ENCODE data around the gene POLR3F.
"Not testable (repeated sequence)": the region's sequence is repeated elsewhere in the genome, so short reads cannot be mapped to it uniquely, and the experiment has no call there.

POLR3F gene, protein sequence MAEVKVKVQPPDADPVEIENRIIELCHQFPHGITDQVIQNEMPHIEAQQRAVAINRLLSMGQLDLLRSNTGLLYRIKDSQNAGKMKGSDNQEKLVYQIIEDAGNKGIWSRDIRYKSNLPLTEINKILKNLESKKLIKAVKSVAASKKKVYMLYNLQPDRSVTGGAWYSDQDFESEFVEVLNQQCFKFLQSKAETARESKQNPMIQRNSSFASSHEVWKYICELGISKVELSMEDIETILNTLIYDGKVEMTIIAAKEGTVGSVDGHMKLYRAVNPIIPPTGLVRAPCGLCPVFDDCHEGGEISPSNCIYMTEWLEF

DNA sequence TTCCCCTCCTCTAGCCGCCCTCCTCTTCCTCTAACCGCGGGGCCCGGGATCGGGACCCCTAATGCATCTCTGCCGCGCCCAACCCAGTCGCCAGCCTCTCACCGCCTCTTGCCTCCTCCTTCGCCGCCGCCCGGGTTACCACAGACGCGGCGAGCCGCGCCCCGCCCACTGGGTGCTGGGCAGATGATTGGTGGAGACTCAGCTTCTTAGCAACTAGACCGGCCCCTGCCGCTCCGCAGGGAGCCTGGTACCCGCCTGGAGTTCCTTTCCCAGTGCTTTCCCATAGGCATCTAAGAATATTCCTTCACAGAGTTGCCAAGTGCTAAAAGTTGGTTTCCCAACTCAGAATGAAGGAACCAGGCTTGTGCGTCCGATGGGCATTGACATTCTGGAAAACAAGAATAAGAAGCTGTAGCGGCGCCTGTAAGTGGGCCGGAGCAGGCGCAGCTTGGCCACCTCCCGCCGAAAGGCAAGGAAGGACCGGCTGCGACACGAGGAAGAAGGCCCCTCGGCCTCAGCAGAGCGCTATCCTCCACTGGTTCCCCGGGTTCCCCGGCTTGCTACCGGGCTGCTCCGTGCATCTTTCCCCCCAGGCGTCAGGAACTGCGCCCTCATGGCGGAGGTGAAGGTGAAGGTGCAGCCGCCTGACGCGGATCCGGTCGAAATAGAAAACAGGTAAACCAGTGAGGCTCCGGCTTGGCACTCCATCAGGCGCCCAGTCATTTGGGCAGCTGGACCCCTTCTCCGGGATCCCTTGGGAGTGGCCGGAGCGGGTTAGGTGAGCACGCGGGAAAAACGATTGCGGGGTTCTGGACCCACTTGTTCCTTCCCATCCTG lies at the start of gene POLR3F, which contains the start of gene DZANK1:
Gene POLR3F (plus strand): TSS at position 497 of the 837 bp plus-strand sequence. CDS start 117 bp downstream, at position 614.
Gene DZANK1 (minus strand): TSS at position 137 of the 837 bp plus-strand sequence. CDS start 1,672 bp downstream, outside the sequence.
- DNase-seq (ENCODE audit: low read depth): peak; percentile 76

DNA sequence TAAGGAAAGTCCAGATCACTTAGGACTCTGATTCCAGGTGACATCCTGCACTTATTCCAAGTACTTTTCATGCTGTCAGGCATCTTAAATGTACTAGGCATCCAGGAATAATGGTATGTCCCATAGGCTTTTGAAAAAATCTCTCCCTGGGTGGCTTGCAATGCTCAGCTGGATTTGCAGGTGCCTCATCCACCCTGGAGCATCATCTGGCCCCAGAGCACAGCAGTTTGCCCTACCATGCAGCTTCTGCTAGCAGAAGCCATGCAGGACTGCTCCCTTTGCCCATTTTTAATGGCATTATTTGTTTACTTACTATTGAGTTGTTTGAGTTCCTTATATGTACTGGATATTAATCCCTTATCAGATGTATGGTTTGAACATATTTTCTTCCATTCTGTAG lies 45.6 kb upstream of the POLR3F start:
- no peak for DNase-seq (ENCODE audit: low read depth)

DNA sequence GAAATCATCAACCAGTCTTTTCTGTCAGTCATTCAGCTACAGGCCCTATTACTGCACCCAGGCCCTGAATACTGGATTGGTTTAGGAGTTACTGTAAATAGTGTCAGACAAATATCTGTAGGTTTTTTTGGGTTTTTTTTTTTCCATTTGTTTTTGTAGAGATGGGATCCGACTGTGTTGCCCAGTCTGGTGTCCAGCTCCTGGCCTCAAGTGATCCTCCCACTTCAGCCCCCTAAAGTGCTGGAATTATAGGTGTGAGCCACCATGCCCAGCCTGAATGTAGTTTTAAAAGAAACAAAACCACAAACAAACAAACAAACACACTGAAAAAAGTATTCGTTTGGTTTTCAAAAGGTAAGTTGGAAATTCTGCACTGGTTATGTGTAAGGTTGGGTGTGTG lies 40.0 kb upstream of the POLR3F start:
- DNase-seq (ENCODE audit: low read depth): no peak

DNA sequence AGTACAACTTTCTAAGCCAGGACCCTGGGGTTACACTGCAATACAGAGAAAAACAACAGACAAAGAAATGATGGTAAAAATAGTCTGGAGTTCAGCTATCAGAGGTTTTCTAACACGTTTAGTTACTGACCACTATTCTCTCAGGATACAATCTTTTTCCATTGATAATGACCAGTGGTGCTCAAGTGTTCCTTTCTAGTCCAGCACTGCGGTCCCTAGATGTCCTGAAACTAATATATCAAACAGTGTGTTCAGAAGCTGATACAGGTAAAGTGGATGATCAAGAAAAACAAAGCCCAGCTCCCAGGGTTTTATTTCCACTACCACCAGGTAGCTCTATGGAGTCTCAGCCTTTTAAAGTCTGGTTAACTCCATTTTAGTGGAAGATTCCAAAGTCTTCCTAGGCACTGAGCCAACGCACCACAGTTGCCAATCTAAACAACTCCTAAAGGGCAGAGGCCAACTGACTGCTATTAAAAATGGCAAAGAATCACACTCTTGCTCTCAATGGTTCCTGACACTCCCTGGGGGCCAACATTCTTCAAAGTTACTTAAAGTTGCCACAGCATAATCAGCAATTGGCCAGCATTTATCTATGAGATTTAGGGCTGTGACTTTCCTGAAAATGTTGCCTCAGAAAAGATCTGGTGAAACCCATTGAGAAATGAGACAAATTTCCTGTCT lies 38.6 kb upstream of the POLR3F start:
- DNase-seq (ENCODE audit: low read depth): no peak

DNA sequence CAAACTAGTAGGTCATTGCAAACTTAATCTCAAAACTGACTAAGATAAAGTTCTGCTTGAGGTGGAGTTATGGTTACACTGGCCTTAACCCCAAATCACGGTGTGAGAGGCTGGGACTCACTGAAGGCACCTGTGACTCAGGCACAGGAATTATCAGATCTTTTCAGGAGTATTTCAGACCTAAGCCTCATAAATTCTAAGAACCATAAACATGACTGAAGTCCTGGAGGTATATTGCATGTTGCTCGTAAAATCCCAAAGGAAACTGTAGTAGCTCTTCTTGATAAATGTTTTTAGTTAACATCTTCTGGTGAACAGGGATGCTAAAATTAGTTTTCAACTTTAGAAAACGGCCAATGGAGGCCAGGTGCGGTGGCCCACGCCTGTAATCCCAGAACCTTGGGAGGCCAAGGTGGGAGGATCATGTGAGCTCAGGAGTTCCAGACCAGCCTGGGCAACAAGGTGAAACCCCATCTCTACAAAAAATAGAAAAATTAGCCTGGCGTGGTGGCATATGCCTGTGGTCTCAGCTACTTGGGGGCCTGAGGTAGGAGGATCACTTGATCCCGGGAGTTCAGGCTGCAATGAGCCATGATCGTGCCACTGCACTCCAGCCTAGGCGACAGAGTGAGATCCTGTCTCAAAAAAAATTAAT lies 36.9 kb upstream of the POLR3F start:
- DNase-seq (ENCODE audit: low read depth): no peak

DNA sequence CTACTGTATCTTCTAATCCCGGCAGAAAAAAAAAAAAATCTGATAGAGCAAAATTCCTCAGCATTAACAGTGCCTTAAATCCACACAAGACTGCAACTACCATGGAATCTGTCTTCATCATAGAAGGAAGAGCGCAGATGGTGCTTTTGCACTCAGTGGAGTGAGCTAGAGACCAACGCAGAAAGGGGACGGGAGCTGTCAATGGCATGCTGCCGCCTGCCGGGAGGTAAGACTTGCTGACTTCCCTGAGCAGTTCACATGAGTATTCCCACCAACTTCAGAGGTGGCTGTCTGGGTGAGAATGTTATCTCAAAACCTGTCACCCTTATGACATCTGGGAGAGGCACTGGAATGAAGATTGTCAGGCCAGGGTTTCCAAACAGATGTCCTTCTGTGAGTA lies 36.0 kb upstream of the POLR3F start:
- DNase-seq (ENCODE audit: low read depth): no peak

DNA sequence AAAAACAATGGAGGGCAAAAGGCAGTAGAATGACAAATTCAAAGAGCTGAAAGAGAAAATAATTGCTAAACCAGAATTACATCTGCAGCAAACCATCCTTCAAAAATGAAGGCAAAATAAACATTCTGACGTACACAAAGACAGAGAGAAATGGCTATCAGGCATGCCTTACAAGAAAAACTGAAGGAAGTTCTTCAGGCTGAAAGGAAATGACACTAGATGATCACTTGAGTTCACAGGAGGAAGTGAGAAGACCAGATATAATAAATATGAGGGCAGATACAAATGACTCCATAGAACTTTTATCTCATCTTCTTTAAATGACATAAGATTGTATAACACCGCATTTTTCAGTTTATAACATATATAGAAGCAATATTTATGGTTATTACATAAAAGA lies 30.3 kb upstream of the POLR3F start:
- DNase-seq (ENCODE audit: low read depth): no peak

DNA sequence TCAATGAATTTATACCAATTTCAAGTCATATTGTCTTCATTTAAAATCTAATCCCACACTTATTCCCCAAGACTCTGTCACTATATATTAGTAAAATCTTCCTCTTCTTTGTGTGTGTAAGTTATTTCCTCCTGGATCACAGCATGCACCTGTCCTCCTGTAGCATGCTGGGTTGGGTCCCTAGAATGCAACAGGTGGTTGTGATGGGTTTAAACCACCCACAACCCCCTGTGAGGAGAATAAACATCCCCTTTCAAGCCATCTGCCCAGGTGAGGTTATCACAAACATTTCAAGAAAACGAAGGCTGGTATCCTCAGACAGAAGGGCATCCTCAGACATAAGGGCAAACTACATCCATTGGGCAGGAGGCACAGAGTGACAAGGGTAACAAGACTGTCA lies 26.8 kb upstream of the POLR3F start:
- DNase-seq (ENCODE audit: low read depth): no peak

DNA sequence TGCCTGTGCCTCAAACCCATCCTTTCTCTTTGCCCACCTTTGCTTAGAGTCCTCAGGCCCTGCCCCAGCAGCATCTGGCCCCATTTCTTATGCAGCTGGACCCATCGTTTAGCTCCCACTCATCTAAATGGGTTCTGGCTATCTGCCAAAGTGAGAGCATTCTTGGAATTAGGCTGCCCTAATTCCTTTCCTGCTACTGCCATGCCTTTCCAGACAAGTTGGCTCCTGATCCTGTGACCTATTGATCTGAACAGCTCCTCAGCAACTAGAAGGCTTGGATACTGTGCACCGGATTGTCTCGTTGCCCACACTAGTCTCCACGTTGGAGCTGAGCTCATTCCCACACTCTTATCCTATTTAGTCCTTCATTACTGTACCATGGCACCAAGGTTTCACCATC lies 23.3 kb upstream of the POLR3F start:
- no peak for DNase-seq (ENCODE audit: low read depth)

DNA sequence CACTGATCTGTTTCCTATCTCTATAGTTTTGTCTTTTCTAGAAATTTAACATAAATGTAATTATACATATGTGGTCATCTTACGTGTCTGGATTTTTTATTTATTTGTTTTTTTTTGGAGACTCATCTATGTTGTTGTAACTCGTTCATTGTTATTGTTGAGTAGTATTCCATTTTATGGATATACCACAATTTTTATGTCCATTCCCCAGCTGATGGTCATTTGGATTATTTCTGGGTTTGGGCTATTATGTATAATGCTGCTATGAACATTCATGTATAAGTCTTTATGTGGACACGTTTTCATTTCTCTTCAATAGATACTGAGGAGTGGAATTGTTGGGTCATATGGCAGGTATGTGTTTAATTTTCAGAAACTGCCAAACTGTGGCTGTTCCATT lies 10.6 kb upstream of the POLR3F start:
- DNase-seq (ENCODE audit: low read depth): no peak

DNA sequence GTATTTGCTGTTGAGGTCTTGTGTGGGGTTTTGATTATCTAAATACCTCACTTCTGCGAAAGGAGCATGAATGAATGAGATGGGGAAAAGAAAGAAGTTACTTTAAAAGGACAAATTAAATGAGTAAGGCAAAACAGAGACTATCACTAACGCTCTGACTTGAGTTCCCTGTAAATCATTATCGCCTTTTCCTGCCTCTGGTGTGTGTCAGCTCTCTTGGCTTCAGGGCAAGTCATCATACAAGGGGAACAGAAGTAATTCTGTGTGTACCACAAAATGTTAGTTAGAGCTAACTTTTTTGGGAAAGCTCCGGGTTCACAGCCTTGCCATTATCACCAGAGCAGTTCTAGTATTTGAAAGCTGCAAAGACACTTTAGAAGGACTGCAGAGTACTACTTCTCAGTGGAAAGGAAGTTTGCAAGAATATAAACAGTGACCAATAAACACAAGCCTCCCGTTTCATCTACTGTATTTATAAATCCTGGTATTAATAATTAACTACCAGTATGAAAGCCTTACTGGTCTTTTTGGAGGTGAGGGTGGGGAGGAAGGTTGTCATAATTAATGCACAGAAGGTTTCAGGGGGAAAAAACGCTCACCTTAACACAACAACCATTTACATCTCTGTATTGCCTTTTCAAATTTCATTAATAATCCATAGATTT lies 1.5 kb upstream of the POLR3F start:
- DNase-seq (ENCODE audit: low read depth): no peak

DNA sequence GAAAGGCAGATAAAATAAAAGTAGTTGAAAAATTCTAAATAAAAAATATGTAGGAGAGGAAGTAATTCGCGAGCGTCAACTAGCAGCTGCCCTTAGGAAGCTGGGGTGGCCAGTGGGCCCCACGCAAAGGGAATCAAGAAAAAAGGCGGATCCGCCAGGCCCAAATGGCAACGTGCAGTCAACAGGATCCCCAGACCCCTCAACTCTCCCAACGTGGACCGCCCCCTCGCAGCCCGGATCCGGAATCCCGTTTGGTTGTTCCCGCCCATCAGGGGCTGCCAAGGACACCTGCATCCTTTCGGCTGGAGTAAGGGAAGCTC lies 656 bp upstream of the POLR3F start:
- no peak for DNase-seq (ENCODE audit: low read depth)

DNA sequence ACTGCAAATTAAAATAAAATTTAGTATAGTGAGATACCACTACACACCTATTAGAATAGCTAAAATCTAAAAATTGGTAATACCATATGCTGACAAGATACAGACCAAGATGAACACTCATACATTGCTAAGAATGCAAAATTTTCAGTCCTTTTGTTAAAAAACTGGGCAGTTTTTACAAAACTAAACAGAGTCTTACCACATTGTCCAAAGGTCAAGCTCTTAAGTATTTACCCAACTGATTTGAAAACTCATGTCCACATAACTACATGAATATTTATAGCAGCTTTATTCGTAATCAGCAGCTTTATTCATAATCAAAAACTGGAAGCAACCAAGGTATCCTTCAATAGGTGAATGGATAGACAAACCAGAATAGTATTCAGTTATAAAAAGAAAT lies 10.0 kb downstream of the POLR3F start:
- DNase-seq (ENCODE audit: low read depth): no peak

DNA sequence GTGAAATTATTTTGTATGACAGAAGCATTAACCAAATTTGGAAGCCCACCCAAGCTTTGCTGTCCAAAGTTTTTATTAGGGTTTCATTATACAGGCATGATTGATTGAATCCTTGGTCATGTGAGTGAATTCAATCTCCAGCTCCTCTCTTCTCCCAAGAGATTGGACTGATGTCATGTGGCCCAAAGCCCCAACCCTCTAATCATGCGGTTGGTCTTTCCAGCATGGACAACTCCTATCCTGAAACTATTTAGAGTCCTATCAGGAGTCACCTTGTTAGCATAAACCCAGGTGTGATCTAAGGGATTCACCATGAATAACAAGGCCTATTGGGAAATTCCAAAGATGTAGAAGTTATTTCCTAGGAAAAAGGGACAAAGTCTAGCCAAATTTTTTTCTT lies 10.6 kb downstream of the POLR3F start:
- no peak for DNase-seq (ENCODE audit: low read depth)

DNA sequence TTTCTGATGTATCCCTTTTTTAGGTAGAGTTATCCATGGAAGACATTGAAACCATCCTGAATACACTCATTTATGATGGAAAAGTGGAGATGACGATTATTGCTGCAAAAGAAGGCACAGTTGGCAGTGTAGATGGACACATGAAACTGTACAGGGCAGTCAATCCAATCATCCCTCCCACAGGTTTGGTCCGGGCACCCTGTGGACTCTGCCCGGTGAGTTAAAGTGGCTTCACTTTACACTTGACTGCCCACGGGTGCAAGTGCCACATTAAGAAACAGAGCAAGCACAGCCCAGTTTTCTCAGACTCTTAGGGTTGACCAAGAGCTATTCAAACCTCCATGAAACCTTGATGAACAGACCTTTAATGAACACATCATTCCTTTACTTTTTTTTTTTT lies 14.4 kb downstream of the POLR3F start:
- no peak for DNase-seq (ENCODE audit: low read depth)

DNA sequence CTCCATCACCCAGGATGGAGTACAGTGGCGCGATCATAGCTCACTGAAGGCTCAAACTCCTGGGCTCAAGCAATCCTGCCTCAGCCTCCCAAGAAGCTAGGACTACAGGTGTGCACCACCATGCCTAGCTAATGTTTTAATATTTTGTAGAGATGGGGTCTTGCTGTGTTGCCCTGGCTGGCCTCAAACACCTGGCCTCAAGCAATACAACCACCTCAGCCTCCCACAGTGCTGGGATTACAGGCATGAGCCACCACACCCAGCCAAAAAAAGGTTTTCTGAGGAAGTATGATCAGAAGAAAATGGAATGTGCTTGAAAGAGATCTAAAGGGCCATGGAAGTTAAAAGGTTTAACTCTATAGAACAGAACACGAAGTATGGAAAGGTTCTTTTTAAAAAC lies 21.1 kb downstream of the POLR3F start:
- no peak for DNase-seq (ENCODE audit: low read depth)

DNA sequence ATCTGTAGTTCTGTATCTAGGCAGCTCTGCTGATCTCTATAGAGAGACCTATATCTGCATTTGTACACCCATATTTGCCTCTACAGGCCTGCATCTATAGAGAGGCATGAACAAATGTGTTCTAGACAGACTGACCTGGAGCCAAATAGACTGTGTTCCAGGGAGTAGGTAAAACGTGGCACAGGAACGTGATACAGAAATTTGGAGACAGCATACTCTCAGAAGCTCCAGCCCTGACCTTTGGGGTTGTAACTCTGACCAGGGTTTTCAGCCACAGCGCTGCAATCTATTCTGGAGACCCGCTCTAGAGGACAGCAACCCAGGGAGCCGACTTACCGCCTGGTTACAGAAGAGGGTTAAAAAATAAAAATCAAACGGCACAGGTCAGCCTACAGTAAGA lies 28.9 kb downstream of the POLR3F start:
- DNase-seq (ENCODE audit: low read depth): no peak

DNA sequence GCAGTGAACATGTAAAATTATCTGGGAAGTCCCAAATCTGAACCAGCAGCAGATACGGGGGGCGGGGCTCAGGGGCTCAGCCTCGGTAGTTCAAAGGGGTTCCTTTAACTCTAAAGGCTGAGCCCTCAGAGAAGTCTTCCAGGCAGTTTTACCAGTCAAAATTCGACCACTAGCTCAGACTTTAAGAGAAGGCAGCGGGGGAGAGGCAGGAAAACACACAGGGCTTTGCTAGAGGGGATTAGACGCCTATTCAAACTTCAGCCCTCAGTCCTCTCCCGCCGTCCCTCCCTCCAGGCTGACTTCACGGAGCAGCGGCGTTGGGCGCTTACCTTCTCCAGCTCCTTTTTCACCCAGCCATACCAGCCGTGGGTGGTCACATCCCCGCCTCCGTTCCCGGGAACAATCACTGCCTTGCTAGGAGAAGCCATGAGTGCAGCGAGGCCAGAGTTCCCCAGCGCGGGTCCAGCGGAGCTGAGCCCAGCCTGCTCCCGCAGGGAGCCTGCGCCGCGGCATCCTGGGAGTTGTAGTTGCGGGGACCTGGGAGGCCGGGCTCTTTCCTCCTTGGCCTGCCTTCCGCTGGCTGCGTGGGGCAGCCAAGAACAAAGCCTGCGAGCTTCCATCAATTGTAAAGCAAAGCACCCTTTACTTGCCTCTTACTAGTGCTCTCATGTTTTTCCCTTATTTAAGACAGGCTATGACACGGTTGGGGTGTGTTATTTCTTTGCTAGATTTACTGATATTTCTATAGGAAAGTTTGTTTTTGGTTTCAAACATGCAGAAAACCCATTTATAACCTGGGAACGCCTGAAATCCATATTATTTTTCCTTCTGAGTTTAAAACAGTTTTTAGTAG lies 29.8 kb downstream of the POLR3F start, which contains the start of gene RBBP9:
Gene RBBP9 (minus strand): TSS at position 486 of the 853 bp plus-strand sequence. CDS start 58 bp downstream, at position 428.
- peak; percentile 26 for DNase-seq (ENCODE audit: low read depth)

DNA sequence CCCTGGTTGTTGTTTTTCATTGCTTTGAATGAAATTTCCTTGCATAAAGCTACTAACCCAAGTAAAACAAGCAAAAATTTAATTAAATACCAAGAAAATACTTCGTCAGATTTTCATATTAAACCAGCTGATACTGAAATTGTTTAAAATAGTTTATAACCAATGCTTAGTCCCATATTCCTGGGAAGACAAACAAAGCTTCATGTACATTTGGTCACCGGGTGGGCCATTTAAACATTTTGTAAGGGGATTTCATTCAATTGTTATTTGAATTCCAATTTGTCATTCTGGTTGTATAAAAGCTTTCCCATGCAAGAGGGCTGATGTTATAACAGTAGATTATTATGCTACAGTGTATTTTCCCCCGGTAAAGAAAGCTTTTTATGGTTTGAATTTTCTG lies 30.4 kb downstream of the POLR3F start:
- no peak for DNase-seq (ENCODE audit: low read depth)

DNA sequence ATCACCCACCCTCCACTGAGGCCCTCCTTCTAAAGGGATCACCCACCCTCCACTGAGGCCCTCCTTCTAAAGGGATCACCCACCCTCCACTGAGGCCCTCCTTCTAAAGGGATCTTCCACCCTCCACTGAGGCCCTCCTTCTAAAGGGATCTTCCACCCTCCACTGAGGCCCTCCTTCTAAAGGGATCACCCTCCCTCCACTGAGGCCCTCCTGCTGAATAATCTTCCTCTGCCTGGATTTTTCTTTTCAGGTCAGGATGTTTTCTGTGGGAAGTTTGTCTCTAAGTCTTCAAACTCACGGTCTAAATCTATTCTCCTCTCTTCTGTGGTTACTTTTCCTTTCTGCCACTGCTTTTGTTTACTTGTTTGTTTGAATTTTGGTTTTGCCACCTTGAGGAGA lies 34.5 kb downstream of the POLR3F start:
- DNase-seq (ENCODE audit: low read depth): not testable (repeated sequence)
